HG03520 (cell line): ENCODE data around the gene HECW1.

Experiments
- ATAC-seq: cut with Tn5 transposase; IDR thresholded peaks from one replicate; pipeline ENCODE4 v1.9.1; 2021; ENCODE audit warnings: mild to moderate bottlenecking, moderate library complexity; ENCODE audit not compliant: unreplicated experiment

HECW1 gene

DNA sequence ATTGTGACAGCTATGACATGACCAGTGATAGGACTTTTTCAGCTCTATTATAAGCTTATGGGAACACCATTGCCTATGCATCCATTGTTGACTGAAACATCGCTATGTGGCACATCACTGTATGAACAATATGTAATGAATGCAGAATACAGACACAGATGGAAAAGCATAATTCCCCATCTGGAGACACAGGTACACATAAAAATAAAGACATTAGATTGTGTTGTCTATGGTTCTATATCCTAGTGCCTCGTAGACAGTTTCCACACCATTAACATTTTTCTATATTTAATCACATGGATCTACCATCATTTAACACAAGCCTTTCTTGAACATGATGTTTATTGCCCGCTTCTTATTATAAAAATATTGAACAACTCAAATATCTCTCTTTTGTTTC is 374.2 kb downstream of the HECW1 start:
- ATAC-seq: no peak

DNA sequence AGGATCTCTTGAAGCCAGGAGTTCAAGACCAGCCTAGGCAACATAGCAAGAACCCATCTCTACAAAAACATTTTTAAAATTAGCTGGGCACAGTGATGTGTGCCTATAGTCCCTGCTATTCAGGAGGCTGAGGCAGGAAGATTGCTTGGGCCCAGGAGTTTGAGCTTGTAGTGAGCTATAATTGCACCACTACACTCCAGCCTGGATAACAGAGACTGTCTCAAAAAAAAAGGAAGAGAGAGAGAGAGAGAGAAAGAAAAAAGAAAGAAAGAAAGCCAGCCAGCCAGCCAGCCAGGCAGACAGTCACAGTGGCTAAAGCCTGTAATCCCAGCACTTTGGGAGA is 375.3 kb downstream of the HECW1 start:
- ATAC-seq: no peak

DNA sequence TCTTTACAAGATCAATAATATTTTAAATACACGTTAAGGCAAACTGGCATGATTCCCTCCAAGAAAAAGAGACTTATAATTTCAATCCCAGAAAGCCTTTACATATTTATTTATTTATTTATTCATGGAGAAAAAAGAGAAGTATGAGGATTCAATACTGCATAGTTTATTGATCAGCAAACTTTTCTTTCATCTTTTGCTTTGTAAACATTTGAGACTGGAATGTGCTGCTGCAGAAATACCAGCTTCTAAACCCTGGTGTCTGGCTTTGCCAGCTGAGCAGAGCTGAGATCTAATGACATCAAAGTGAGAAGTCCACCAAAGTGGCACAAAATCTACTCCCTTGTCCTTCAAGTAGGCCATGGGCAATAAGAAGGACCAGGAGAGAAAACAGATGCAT is 376.8 kb downstream of the HECW1 start:
- no peak for ATAC-seq

DNA sequence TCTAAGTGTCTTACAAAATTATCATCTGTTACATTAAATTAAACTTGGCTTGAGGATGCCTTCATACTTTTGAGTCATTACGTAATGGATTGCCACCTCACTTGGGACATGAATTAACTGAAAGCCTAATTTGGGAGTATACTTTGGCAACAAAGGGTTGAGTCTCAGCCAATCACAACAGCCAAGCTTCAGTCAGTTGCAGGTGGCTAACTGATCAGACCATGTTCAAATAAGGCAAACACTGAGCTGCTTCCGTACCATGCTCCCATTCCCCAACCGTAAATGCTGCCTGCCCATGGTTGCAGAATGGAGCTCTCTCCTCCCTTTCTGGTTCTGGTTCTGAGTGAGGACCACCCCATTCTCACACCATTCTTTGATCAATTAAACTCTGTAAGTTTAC is 377.6 kb downstream of the HECW1 start:
- no peak for ATAC-seq

DNA sequence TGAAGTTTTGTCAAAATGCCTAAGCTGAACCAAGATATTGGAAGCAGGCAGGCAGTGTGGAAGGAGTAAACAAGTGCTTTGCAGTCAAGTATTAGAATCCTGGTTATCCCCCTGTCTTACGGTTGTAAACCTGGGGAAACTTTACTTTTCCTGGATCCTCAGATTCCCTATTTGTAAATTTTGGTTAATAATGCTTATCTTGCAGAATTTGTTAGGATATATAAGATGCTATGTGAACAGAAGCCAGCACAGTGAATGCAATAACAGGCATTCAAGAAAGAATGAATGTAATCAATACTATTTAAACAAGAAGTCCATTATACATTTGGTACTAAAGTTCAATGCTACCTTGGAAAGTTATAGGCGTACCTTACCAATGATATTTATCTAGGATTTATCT is 378.7 kb downstream of the HECW1 start:
- no peak for ATAC-seq

DNA sequence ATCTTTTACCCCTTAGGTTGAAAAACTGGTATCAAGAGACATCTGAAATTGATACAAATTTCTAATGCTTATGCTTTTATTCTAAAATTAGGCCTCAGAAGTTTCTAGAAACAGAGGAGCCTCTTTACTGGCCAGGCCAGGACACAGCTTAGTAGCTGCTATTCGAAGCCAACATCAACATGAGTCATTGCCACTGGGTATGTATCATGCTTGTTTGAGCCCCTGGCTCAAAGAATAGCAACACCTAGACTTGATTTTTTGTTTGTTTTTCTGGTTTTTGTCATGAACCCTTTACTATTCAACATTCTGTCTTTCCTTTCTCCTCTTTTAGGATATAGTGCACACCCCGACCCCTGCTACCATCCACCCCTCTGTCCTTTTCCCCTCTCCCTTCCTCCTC is 379.5 kb downstream of the HECW1 start:
- no peak for ATAC-seq

DNA sequence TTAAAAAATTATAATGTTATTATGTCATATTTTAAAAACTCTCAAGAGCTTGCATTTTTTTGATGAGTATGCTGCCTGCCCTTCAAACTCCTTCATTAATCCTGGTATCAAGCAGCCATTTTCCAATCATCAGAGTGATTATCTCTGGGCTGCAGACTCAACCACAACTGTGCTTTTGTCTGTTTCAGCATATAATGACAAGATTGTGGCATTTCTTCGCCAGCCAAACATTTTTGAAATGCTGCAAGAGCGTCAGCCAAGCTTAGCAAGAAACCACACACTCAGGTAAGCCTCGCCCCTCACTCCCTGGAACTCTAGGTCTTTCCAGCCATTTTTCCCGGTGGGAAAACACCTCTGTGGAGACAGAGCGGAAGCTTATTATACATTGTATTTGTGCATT is 380.4 kb downstream of the HECW1 start:
- no peak for ATAC-seq

DNA sequence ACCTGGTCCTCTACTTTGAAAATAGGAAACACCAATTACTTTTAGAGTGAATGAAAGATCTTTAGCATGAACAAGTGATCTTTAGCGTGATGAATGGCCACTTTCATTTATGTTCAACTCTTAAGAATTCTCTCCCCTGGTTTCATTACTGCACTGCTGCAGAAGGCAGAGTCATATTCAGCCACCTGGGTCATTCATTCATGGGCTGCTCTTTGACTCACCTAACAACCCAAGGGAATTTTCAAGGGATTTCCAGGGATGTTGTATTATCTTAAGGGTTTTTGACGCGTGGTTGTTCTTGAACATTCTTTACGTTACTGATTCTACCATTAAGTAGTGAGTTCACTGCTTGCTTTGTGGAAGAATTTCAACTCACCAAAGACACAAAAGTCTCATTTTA is 383.1 kb downstream of the HECW1 start:
- no peak for ATAC-seq

DNA sequence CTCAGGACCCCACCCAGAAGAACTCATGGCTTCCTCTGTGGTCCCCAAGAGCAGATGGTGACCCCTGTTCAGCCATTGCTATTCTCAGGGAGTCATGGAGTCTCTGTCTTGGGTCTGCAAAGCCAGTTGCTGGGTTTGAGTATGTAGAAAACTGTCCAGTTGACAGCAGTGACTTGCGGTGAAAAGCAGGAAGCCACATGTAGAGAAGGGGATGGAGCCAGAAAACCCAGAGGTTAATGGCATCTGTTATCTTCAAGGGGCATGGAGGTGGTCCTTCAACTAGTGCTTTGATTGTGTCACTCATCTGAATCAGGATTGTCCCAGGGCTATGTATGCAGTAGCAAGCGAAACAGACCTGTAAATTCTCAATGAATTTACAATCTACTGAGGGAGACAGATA is 384.1 kb downstream of the HECW1 start:
- no peak for ATAC-seq

DNA sequence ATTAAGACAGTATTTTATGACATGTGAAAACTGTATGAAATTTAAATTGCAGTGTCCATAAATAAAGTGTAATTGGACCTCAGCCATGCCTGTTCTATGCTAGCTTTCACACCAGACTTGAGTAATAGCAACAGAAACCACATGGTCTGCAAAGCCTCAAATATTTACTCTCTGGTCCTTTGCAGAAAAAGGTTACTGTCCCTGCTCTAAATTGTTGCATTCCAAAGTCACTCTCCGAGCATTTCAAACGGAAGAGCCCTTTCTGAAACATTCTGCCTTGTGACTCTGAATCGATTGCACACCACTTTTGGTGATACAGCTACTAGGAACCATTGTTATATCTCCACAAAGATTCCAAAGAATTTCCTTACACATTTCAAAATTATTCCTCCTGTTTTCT is 389.4 kb downstream of the HECW1 start:
- ATAC-seq: no peak

DNA sequence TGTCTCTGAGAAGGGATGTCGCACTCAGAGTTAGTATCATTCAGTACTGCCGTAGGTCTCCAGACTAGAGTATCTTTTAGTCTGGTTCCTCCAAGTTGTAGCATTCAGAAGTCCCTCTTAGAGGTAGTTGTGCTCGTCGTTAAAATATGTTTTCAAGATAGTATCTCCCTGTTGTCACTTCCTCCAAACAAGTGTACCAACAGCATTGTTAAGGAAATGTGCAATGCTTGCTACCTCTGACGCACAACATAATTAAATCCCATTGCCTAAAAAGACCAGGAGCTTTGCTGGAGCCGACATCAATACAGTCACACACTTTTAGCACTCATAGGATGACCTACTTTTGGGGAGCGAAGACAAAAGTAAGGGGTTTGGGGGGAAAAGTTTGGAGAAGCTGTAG is 390.5 kb downstream of the HECW1 start:
- ATAC-seq: no peak

DNA sequence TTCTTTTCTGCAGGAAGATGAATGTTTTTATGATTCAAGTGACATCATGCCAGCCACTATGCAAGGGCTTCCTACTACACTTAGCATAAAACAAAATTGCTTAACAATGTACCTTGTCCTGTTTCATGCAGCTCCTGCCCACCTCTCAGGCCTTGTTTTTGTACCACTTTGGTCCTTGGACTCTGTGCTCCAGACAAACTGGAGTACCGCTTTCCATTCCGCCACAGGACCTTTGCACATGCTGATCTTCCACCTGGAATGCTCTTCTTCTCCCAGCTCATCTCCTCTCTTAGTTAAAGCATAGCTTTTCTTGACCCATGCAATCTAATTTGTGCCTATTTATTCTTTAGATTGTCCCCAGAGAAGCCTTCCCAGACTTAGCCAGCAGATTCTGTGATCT is 393.0 kb downstream of the HECW1 start:
- no peak for ATAC-seq

DNA sequence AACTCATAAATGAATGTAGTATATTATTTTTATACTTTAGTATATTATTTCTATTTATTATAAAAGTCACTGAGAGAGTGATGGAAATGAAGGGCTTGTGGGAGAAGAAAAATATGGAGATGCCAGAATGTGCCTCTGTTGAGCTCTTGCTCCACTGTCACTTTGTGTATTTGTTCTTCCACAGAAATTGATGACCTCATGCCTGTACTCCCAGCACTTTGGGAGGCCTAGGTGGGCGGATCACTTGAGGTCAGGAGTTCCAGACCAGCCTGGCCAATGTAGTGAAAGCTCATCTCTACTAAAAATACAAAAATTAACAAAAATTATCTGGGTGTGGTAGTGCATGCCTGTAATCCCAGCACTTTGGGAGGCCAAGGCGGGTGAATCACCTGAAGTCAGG is 394.0 kb downstream of the HECW1 start:
- no peak for ATAC-seq

DNA sequence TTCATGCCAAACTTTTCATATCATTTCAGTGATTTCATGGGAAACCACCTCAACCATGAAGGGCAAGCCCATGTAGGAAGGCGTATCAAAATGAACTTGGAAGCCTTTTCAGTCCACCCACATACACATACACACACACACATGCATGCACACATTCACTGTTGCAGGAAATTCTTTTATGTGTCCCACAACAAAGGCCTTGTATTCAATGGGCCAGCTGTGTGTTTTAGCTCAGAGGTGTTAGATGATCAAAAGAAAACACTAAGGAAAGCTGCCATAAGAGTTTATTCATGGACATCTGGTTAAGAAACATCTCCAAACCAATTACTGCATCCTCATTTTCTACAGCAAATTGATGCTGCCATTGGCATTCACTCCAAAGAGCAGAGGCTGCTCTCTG is 396.0 kb downstream of the HECW1 start:
- ATAC-seq: no peak

DNA sequence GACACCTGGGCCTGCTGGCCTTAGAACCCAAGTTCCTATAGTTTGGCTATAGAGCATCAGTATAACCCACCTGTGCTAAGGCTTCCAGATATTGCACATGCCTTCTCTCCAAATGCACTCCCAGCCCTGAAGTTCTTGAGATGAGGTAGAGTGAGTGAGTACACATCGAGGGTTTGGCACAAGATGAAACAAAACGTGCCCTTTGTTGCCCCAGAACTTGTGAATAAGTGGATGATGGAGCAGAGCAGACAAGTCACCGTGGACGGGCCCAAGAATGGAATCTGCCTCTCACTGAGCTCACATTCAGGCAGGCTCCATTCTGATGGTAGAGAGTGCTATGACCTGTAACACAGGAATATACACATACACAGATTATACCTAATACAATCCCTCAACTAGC is 397.5 kb downstream of the HECW1 start:
- ATAC-seq: no peak

DNA sequence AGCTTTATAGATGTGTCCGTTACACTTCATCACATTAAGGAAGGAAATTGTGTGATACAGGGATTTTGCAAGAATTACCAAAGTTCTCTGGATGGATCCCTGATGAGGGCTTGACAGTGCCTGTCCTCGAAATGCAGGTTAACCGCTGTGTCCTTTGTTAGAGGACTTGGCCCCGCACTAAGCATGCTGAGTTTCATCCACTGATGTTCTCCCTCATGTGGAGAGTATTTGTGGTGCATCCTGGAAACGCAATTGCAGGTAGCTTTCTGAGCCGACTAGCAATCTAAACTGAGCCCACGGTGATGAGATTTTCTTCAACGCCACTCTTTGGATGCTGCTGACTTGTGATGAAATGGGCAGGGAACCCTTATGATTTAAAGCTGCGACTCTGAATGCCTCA is 398.6 kb downstream of the HECW1 start:
- no peak for ATAC-seq

DNA sequence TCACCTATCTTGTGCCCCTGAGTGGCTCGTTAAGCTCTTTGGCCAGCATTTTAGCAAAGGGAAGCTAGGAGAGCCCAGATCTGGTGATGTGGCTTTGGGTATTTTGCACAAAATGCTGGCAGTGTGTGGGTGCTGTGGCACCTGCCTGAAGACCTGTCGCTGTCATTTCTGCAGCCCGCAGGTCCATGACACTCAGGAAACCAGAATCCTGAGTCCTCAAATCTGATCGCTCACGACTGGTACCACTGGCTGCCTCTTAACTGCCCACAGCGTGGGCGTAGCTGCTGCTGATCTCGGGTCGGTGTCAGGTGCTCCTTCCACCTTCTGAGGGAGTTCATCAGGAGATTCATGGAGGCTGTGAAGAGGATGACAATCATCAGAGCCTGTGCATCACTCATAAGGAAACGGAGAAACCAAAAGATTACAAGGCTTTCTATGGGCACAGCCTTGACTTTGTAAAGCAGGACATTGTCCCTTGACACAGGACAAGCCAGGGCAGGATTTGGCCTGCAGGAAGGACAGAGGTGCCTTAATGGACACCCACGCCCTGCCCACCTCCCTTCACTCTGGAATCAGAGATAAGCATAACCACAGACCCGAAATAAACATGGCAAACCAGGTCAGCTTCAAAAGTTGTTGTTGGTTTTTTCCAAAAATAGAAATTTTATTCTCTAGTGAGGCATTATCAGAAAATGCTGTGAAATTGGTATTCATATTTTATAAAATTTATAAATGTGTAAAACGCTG is 399.5 kb downstream of the HECW1 start:
- no peak for ATAC-seq

DNA sequence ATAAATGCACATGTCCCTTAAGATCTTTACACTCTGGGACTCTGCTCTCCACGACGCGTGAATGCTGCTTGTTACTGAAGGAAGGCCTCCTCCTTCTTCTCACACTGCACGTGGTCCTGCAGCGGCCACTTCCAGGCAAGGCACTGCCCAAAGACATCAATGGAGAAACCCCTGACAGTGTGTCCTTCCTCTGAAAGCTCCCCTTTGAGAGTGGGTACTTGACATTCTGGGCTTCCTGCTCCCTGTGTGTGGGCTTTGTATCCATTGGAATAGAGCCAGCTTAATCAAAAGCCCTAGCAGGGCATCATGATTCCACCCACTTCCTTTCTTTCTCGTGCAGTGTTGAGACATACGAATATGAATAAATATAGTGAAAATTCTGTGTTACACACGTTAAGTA is 400.8 kb downstream of the HECW1 start:
- ATAC-seq: no peak

DNA sequence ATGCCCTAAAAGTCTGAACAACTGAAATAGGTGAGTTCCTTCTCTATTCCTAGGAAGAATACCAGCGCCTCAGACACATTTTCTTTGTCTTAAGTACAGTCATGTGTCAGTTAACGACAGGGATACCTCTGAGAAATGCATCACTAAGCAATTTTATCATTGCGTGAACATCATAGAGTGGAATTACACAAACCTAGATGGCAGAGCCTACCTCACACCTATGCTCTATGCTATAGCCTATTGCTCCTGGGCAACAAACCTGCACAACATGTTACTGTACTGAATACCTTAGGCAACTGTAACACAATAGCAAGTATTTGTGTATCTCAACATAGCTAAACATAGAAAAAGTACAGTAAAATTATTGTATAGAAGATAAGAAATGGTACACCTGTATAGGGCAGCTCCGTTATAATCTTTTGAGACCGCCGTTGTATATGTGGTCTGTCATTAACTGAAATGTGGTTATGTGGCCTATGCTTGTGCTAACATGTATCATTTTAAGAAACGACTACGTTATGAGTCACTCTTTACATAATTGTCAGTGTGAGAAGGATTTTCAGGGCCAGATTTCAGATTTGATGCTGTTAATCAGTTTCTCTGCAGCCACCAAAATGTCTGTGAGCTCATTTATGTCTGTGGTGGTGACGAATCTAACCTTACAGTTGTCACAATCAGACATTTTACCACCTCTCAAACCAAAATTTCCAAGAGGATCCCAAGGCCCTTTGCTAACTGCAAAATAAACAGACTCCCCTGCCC is 404.3 kb downstream of the HECW1 start:
- no peak for ATAC-seq

DNA sequence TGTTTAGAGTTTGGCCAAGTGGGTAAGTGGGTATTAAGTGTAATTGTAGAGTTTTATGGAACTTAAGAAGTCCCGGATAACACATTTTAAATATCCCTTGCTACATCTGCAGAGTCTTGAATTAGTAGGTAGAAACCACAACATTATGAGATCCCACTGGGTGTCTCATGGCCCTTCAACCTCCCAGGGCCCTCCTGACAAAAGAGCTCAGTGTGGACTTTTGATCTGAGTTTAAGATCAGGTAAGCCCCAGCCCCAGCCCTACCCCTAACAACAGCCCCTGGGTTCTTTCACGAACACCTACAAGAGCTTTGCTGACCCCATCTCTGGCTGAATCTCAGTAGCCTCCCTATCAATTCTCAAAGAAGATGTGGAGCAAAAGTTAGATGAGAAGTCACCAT is 405.0 kb downstream of the HECW1 start:
- ATAC-seq: no peak

DNA sequence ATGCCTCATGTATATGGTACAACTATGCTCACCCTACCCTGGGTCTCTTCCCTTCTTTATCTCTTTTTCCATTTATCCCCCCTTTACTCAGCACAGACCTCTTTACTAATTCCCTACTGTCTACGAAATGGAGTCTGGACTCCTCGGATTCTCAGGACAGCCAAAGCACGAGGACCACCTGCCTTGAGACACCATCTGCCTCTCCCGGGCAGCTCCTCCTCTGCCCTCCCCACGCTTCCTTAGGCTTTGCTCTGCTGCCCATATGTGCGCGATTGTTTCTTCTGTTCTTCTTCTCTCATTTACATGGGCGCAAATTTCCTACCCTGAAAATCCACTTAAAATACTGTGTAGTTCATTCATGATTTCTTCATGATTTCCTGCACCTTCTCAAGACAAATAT is 407.8 kb downstream of the HECW1 start:
- no peak for ATAC-seq

DNA sequence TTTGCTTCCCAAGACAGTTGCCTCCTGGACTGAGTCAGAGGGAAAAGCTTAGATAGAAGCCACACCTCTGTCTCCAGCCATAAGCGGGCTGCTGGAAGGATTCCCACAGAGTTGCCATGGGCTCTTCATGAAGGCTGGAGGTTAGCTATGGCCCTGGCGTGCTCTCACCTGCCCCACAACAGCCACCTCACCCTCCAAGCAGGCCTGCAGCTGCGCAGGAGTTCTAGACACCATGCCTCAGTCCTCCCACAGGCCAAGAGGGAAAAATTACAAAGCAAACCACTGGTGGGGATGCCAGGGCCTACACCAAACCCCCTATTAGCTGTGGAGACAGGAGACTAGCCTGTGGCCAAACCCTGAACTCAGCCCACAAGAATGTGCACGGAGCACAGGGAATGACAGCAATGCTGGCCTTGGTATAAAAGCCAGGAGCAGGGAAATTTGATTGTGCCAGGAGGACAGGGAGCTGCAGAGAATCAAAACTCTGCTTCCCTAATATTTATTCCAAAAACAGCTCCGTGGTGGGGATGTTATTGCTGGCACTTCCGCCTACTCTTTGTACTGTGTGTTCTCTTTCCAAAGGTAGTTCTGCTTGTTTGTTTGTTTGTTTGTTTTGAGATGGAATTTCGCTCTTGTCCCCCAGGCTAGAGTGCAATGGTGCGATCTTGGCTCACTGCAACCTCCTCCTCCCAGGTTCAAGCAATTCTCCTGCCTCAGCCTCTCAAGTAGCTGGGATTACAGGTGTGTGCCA is 410.1 kb downstream of the HECW1 start:
- ATAC-seq: no peak
